HUES64 (cell line): ENCODE measurements around the gene RARRES2.

Experiments
- H3K27ac ChIP-seq: 2 replicates; pipeline ENCODE4 v1.7.0; 2013; ENCODE audit warnings: low read depth, low read length, inconsistent platforms
- H3K27me3 ChIP-seq: 2 replicates; pipeline ENCODE4 v1.6.1; 2013; ENCODE audit warnings: mild to moderate bottlenecking, low read length; ENCODE audit not compliant: insufficient read depth
- H3K36me3 ChIP-seq: 2 replicates; pipeline ENCODE4 v1.6.1; 2013; ENCODE audit warnings: mild to moderate bottlenecking, low read length; ENCODE audit not compliant: insufficient read depth
- H3K4me1 ChIP-seq: 2 replicates; pipeline ENCODE4 v1.6.1; 2013; ENCODE audit warnings: mild to moderate bottlenecking, low read length, moderate library complexity; ENCODE audit not compliant: insufficient read depth
- H3K4me3 ChIP-seq: 2 replicates; pipeline ENCODE4 v1.5.1; 2013; ENCODE audit warnings: mild to moderate bottlenecking, low read length, moderate library complexity
- H3K9ac ChIP-seq: 2 replicates; pipeline ENCODE4 v1.6.1; 2013; ENCODE audit warnings: mild to moderate bottlenecking, low read depth, low read length
- H3K9me3 ChIP-seq: 2 replicates; pipeline ENCODE4 v1.6.1; 2013; ENCODE audit warnings: low read depth, low read length; ENCODE audit not compliant: insufficient read depth
- WGBS: fragments of 150-250, 120-280 bp; methylation state at CpG from one replicate; pipeline ENCODE4 v1.1.7; 2013; ENCODE audit warnings: missing lambda C conversion rate; 5-methylcytosine and 5-hydroxymethylcytosine counted together

Gene RARRES2

DNA sequence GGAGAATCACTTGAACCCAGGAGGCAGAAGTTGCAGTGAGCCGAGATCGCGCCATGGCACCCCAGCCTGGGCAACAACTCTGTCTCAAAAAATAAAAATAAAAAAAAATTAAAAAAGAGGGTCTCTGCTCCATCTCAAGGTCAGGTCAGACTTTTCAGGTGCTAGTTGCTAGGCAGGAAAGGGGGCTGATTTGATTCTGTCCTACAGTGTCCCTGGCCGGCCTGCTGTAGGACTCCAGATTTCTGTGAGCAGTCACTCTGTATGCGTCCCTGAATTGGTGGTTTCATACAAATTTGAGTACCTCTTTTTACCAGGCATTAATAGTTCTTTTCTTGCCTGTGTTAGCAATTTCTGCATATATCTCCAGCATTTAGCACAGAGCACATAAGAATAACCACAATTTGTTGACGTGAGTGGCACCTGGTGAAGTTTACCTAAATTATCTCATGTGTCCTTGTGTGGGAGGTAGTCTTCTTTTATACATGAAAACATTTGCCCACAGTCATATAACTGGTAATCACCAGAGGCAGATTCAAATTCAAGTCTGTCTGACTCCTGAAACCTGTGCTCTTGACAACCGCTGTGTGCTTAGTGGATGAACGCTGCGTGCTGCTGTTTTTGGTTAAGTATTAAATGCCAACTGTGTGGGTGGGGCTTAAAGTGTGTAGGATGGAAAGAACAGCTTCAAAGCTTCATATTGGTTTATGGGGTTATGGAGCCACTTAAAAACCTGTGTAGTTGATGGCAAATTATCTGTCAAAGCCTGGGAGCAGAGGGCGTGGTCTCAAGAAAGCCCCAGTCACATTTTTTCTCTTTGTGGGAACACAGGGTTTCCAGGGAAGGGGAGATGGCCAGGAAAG, 34.5 kb upstream of the RARRES2 start:
- 91% methylated on average over 10 of the region's 10 CpGs for WGBS
- no peaks in the 10 kb centered on the region for H3K27me3 ChIP-seq
- no peak overlapping the region for H3K4me3 ChIP-seq
- H3K27ac ChIP-seq = peak overlapping the region; percentile 5; the same call in 1 of the 2 replicates
- peaks cover 37% of the 10 kb centered on the region for H3K36me3 ChIP-seq
- no peak overlapping the region for H3K9ac ChIP-seq
- no peaks in the 10 kb centered on the region for H3K9me3 ChIP-seq
- H3K4me1 ChIP-seq = peaks cover 45% of the 10 kb centered on the region

DNA sequence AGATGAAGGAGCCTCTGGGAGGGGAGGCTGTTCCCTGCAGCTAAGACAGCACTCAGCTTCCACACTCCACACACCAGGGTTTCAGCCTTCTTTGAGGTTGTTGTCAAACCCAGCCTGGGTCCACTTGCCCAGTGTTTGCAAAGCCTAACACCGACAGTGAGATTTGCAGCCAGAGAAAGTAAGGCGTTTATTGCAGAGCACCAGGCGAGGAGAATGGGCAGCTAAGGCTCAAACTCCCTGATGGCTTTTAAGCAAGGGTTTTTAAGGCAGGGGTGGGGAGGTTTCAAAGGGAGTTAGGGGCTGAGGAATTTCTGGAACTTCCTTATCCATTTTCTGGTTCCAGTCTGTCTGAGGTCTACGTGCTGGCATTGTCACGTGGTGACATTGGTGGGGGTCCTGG, 33.0 kb upstream of the RARRES2 start:
- Histone ChIP-seq H3K4me3 (no peak overlapping the region), H3K4me1 (peaks cover 47% of the 10 kb centered on the region), H3K36me3 (peaks cover 49% of the 10 kb centered on the region), H3K27me3 (no peaks in the 10 kb centered on the region), H3K9me3 (no peaks in the 10 kb centered on the region), H3K27ac (peak overlapping the region; percentile 39; the same call in 1 of the 2 replicates), H3K9ac (no peak overlapping the region)
- 86% methylated on average over 5 of the region's 5 CpGs for WGBS

- Histone ChIP-seq H3K36me3 (peaks cover 49% of the 10 kb centered on the region), H3K27ac (peak overlapping the region; percentile 39; the same call in 1 of the 2 replicates), H3K27me3 (no peaks in the 10 kb centered on the region), H3K4me1 (peaks cover 47% of the 10 kb centered on the region), H3K9me3 (no peaks in the 10 kb centered on the region), H3K4me3 (no peak overlapping the region), H3K9ac (no peak overlapping the region)
- WGBS = 85% methylated on average over 4 of the region's 4 CpGs
These were observed 32.6 kb upstream of the RARRES2 start for GRCh38 chr7:150374026-150374425.

- Histone ChIP-seq H3K4me3 (no peak overlapping the region), H3K27me3 (no peaks in the 10 kb centered on the region), H3K9ac (no peak overlapping the region), H3K27ac (no peak overlapping the region; the same call in 1 of the 2 replicates), H3K36me3 (peaks cover 49% of the 10 kb centered on the region), H3K4me1 (peaks cover 44% of the 10 kb centered on the region), H3K9me3 (no peaks in the 10 kb centered on the region)
- 84% methylated on average over 21 of the region's 21 CpGs for WGBS
These were observed 31.8 kb upstream of the RARRES2 start for GRCh38 chr7:150373049-150373801.

GRCh38 chr7:150372271-150373048, 31.0 kb upstream of the RARRES2 start:
- peaks cover 49% of the 10 kb centered on the region for H3K36me3 ChIP-seq
- H3K4me1 ChIP-seq = peaks cover 42% of the 10 kb centered on the region
- no peak overlapping the region for H3K27ac ChIP-seq
- WGBS = 94% methylated on average over 79 of the region's 79 CpGs
- no peak overlapping the region for H3K9ac ChIP-seq
- no peaks in the 10 kb centered on the region for H3K27me3 ChIP-seq
- H3K4me3 ChIP-seq = no peak overlapping the region
- no peaks in the 10 kb centered on the region for H3K9me3 ChIP-seq

- Histone ChIP-seq H3K36me3 (peaks cover 49% of the 10 kb centered on the region), H3K4me1 (peaks cover 38% of the 10 kb centered on the region), H3K9ac (no peak overlapping the region), H3K9me3 (no peaks in the 10 kb centered on the region), H3K4me3 (no peak overlapping the region), H3K27ac (no peak overlapping the region), H3K27me3 (no peaks in the 10 kb centered on the region)
- 96% methylated on average over 30 of the region's 30 CpGs for WGBS
These were observed 30.5 kb upstream of the RARRES2 start for GRCh38 chr7:150371996-150372270.

GRCh38 chr7:150371131-150371995, 29.9 kb upstream of the RARRES2 start:
- 94% methylated on average over 48 of the region's 48 CpGs for WGBS
- H3K4me3 ChIP-seq = no peak overlapping the region
- no peaks in the 10 kb centered on the region for H3K27me3 ChIP-seq
- peaks cover 49% of the 10 kb centered on the region for H3K36me3 ChIP-seq
- H3K9ac ChIP-seq = 0 out of 2 replicates have a peak overlapping the region, but pooled peaks have one; percentile 96
- 0 out of 2 replicates have a peak overlapping the region, but pooled peaks have one; percentile 10 for H3K27ac ChIP-seq
- no peaks in the 10 kb centered on the region for H3K9me3 ChIP-seq
- H3K4me1 ChIP-seq = peaks cover 33% of the 10 kb centered on the region

- peaks cover 49% of the 10 kb centered on the region for H3K36me3 ChIP-seq
- peak overlapping the region; percentile 96; the same call in 1 of the 2 replicates for H3K9ac ChIP-seq
- H3K4me1 ChIP-seq = peaks cover 33% of the 10 kb centered on the region
- peak overlapping the region; percentile 28; the same call in 1 of the 2 replicates for H3K27ac ChIP-seq
- no peaks in the 10 kb centered on the region for H3K27me3 ChIP-seq
- no peaks in the 10 kb centered on the region for H3K9me3 ChIP-seq
- WGBS = 87% methylated on average over 3 of the region's 3 CpGs
- peak overlapping the region; percentile 60; the same call in 1 of the 2 replicates for H3K4me3 ChIP-seq
These were observed 29.2 kb upstream of the RARRES2 start for GRCh38 chr7:150370612-150371071.

DNA sequence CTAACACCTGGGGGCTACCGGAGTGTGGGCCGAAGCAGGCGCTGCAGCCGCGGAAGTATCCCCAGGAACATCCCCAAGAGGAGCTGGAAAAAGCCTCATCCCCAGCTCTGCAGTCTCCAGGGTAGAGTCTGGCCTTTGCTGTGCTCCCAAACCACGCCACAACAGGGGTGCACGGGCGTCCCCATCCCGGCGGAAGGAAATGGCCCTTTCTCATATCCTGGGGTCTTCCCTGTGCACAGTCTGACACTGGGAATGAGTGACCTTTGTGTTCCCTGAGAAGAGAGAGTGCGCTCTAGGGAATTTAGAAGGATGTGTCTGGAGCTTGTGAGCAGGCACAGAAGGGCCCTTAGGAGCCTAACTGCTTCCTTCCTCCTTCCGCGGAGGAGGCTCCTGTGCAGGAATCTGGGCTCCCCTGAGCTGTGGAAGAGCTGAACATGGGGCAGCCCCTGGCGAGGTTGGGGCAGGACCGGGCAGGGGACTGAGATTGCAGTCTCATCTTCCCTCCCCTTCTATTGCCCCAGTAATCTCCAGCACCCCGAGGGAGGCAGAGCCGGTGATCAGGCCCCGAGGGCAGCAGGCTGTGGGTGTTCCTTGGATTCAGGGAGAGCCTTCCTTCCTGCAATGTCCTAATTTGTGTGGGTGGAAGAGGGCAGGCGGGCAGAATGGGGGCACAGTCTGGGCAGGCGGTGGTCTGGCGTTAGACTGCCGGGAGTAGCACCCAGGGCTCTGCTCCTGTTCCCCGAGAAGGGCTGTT, 28.5 kb upstream of the RARRES2 start:
- peaks cover 33% of the 10 kb centered on the region for H3K4me1 ChIP-seq
- H3K36me3 ChIP-seq = peaks cover 49% of the 10 kb centered on the region
- H3K9me3 ChIP-seq = no peaks in the 10 kb centered on the region
- 56% methylated on average over 23 of the region's 23 CpGs for WGBS
- peak overlapping the region; percentile 60 for H3K4me3 ChIP-seq
- H3K27me3 ChIP-seq = no peaks in the 10 kb centered on the region
- H3K9ac ChIP-seq = peak overlapping the region; percentile 96
- H3K27ac ChIP-seq = peak overlapping the region; percentile 91
